Effector CD8-positive, alpha-beta T cell (primary cell): ENCODE results near the gene DPP4.

Experiments
- DNase-seq: peaks from one replicate; lab custom pipeline; 2025; lab: John Stamatoyannopoulos, UW

The DPP4 gene

DNA sequence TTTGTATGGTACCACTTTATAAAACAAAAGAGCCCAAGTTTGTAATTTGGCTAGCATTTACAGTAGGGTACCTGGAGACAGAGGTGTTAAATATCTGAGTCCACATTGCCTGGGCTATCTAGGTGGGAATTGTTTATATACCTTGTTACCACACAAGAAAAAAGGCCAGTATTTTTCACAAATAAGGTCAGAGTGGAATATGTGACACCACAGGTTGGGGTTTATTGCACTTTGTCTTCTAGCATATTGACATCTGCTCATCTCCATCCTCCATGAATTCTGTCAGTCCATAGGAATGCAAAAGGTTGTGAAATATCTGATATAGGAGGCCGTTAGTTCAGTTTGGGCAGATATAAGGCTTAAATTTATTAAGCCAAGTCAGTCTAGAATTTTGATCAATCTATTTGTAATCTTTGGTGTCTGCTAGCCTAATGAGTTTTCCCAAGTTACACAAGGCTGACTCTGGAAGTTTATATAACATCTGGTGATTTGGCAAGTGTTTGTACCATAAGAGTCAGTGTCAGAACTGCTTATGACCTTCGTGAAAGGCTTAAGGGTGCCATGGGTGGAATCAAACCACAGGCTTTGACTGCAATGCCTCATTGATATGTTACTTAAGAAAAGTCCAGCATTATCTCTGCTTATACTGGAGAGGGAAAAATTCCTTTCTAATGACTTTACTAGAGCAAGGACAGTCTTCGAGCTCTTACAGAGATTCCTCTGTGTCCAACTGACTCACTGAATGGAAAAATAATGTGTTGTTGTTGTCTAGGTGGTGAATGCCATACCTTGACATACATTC lies 11.3 kb upstream of the DPP4 start:
- DNase-seq: no peak

DNA sequence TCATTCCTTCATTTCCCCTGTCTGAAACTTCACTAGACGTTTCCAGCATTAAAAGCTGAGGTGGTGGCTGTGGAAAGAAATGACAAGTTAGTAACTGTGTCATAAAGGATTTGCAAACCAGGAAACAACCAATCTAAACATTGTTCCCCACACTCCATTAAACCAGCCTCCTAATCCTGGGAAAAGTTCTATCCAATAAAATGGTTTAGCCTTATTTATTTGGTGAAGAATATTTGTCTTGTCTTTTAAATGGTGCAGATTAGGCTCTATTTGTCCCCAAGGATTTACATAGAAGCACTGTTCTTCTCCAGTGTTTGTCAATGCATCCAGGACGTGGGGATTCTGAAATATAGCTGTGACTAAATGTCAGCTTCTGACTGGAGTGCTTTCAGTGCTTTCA lies 10.5 kb upstream of the DPP4 start:
- no peak for DNase-seq

DNA sequence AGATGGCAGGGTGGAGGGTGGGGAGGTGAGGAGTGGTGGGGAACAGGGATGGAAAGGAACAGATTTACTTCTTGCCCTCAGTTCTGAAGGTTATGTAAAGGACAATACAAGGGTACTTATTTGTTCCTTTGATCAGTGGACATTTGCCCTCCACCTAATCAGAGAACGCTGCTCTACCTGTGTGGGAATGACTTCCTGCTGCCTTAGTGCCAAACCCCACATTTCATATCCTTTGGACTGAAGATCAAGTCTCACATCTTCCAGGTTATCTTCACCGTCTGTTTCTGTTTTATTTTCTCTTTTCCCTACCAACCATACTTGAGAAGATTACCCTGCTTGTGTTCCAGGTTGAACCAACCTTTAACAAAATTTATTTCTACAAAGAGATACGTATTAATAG lies 8.7 kb upstream of the DPP4 start:
- DNase-seq: no peak

DNA sequence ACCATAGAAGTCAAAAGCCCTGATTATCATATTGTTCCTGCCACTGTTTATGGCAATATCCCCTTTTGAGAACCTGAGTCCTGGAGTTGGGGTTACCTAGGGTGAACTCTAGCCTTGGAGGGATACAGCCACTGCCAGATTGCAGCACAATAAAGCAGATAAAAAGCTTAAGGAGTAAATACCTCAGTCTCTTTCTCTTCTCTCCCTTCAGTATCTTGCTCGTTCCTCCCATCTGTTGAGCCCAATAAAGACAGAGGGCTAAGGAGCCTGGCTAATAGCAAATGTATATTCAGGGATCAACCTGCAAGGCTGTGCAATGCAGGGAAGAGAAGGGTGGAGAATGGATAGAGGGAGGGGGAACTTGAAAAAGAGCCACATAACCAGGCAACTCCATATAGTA lies 8.0 kb upstream of the DPP4 start:
- no peak for DNase-seq

DNA sequence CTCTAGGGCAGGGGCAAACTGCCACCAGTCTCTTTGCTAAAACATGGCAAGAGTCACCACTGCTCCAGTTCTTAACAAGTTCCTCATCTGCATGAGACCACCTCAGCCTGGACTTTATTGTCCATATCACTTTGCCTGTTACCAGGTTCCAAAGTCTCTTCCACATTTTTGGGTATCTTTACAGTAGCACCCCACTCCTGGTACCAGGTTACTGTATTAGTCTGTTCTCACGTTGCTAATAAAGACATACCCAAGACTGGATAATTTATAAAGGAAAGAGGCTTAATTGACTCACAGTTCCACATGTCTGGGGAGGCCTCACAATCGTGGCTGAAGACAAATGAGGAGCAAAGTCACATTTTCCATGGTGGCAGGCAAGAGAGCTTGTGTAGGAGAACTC lies 5.5 kb upstream of the DPP4 start:
- DNase-seq: no peak

DNA sequence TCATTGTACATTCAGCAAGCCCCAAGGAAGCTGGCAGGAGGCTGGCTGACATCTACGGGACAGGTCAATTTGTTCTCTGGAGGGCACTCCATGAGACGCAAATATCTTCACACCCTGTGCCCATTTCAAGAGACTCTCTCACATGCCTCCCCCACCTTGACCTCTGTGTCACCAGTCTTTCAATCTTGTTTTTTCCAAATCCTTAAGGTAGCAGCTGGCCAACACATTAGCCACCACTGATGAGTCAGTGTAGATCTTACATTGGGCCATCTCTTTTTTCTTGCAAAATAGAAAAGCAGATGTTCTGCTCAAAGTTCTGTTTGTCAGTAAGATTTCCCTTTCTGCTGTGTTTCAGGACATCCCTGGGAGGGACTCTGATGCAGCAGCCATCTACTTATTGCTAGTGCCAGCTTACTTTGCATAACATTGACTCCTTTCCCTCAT lies 1.7 kb upstream of the DPP4 start:
- no peak for DNase-seq

DNA sequence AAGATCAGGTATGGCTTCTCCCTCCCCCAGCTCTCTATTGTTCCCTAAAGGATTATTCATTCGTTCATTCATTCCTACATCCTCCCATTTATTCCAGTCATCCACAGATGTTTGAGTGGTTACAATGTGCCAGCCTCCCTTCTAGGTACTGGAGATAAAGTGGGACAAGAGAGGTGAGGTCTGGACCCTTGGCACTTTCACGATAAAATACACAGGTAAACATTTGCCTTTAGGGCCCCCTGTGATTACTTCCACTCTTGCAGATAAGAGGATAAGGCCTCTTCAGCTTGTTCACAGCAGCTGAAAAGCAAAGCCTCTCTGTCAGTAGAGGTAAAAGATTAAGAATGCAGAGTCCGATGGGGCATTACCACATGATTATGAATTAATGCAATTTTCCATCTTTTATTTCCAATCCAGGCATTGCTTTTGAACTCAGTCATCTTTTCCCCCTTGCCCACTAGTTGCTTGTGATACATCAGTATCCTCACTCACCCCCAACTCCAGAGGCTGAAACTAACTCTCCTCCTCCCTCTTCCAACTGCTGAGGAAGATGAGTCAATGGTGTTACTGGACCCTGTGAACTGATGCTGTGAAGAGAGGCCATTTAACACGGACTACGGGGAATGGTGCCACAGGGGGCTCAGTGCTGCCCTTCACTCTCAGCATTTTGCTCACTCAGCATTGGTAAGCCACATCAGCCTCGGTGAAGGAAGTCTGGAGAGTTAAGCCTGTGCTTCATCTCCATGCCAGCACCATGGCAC lies 1.1 kb upstream of the DPP4 start:
- DNase-seq: no peak

DNA sequence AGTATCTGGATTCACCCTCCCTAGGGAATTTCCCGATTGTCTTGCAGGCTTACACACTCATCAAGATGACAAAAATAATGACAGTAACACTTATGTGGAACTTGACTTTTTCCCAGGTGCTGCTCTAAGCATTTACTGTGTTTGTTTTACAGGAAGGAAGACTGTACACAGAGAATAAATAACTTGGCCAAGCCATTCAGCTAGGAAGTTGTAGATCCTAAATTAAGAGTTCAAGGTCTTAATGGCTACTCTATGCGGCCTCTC lies 549 bp upstream of the DPP4 start:
- no peak for DNase-seq

DNA sequence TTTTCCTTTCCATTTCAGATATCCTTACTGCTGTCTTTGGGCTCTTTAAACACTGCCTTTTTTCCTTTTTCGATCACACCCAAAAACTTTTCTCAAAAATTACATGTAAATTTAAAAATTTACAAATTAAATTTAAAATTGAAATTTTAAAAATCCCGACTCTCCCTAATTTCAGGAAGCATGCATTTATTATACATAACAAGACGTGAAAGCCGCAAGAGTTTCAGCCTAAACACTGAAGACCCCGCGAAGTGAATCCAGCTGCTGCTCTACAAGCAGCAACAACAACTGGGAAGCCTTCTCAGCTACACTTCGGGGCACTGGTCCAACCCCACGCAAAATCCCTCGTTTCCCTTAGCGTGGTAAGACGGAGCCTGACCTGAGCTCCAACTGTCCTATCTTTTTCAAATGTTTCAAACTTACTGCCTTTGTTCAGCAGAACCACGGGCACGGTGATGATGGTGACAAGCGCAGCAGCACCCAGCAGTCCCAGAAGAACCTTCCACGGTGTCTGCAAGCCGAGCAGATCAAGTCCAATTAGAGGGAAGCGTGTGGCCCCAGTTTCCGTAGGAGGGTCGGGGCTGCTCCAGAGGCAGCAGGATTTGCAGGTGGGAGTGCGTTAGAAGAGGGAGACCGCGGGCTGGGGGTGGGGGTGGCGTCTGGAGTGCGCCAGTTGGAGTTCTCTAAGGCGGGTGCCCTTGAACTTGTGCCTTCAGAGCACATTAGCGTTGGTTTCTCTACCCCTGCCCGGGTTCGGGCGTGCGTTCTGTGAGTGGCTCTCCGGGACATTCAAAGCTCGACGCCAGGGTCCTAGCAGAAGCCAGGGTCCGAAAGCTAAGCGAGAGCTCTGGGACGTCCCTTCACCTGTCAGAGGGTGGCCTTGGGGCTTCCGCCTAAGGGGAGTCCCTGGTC lies 783 bp downstream of the DPP4 start:
- DNase-seq: no peak

DNA sequence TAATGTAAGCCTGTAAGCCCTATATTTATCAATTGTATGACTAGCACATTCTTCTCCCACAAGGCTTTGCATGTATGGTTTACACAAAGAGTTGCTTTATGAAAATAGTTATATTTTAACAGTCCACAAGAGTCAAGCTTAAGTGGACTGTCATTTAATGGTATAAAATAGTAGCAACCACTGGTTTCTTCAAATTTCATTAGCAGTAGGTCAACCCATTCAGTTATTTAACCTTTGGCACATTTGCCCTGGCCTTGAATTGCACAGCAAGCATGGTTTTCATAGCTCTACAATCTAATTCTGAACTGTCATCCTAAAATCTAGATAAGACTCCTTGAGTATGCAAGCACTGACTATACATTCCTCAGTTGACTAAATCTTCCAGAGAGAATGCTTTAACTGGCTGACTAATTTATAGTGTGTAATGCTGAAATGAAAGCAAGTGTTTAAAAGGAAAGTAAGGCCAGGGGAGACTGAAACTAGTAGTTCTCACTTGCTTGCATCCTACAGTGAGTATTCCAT lies 1.8 kb downstream of the DPP4 start:
- DNase-seq: no peak

DNA sequence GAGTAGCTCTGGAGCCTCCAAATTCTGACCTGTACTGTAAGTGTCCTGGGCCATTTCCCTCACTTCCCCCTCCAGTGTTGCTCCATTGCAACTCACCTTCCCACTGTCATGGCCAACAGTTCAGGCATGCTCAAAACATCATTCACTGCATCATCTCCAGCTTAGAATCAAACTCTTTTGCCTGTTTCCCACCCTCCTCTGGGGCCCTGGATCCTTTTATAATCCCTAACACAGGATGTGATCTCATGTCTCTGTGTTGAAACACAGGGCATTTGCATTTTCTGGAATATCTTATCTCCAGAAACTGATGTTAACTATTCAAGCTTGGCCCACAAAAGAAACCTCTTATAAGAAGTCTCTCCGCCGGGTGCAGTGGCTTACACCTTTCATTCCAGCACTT lies 3.0 kb downstream of the DPP4 start:
- no peak for DNase-seq

DNA sequence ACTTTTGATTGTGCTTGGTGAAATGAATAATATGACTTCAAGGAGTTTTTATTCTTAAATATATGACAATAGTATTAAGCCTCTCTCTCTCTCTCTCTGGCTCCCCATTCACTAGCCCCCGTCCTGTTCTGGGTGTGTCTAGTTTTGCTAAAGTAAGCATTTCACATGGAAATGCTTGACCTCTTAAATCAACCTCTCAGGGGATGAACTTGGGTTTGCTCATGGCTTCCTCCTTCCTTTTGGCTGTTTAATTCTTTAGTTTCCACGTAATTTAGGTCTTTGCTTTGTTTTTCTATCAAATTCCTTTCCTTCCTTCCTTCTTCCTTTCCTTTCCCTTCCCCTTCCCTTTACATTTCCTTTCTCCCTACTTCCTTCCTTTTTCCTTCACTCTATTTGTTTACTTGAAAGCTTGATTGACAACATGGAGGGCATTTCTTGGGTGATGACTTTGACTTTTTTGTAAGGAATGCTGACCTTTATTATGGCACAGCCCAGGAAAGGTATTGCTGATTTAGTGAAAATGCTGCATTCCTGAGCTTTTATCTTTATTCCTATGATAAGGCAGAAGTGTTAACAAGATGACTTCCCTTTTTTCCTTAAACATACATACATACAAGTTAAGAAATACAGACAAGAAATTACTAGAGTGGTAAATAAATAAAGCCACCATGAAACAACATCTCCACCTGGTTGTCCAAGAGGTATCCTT lies 3.6 kb downstream of the DPP4 start:
- no peak for DNase-seq

DNA sequence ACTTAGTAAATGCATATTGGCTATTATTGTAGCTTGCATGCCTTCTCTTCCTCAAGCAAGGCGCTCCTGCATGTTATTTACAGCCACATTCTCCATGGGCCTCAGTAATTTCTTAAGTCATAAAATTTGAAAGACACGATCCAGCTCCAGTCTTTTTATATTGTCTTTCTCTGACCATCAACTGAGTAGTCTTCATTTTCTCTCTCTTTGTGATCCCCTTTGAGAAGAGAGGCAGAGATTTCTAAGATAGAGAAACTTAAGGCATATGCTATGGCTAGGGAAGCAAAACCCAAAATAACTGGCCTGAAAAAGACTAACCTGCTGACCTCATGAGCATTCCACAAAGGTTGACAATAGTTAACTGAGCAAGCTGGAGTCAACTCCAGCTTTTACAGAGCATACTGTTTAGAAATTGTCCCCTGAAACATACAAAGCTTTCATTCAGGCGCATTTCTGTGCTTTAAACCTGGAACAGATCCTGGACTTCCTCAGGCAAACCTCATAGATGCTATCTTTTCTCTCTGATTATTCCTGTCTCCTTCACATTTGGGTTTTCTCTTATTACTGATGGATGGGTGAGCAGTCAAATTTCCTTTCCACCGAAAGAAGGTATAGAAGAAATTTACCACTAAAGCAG lies 4.6 kb downstream of the DPP4 start:
- no peak for DNase-seq

DNA sequence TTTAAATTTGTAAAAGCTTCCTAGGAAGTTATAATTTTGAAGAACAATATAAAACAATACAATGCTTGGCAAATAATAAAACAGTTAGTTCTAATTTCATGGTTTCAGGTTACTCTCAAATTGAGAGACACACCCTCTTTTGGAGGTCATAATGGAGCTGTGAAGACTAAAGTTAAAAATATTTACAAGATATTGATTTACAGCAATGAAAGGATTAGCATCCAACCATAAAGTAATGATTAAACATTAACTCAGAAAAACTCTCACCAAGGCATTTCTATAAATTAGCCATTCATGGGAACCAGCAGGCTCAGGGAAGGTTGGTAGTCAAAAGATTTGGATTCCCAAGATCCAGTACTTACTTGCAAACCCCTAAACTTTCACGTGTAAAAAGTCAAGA lies 6.4 kb downstream of the DPP4 start:
- DNase-seq: no peak

DNA sequence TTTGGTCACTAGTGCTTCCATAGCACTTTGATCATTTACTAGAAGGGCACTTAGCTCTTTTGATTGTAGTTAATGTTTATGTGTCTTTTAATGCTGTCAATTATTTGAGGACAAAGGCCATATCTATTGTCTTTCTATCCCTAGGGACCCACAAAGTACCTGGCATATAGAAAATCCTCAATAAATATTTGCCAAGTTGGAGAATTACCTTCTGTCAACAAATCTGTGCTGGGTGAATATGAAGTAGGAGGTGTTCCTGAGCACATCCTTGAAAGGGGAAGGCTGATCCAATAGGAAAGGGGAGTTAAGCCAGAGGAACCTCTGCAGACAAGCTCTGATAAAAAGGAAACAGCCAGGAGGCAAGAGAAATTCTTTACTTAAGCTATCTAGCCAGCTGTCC lies 8.2 kb downstream of the DPP4 start:
- DNase-seq: no peak

DNA sequence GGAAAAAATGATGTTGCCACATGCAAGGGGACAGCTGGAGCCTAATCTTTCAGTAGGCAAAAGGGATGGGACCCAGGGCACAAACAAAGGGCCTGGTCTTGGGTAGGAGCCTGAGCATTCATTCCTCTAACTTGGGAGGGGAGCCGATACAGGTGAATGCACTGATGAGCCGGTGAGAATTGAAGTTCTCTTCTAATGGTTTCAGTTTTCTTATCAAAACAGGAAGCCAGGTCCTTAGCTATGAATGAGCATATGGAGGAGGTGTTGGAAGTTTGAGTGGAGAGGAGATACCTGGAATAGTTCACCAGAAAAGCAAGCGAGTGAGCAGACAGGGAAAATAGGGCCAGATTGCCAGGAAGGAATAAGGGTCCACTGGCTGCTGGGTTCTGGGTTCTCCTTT lies 10.1 kb downstream of the DPP4 start:
- DNase-seq: no peak

DNA sequence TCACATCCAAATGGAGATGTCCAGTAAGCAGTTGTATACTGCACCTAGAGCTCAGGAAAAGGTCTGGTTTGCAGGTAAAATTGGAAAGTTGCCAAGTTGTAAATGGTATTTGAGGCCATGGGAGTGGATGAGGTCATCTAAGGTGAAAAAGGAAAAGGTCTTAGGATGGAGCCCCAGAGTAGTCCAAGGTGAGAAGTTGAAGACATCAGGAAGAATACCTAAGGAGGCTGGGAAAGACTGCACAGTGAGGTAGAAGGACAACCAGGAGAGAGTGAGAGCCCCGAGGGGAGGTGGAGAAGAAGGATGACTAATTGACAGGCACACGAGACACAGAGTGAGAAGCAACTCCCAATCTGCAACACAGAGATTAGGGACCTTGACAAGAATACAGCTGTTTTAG lies 10.7 kb downstream of the DPP4 start:
- no peak for DNase-seq

DNA sequence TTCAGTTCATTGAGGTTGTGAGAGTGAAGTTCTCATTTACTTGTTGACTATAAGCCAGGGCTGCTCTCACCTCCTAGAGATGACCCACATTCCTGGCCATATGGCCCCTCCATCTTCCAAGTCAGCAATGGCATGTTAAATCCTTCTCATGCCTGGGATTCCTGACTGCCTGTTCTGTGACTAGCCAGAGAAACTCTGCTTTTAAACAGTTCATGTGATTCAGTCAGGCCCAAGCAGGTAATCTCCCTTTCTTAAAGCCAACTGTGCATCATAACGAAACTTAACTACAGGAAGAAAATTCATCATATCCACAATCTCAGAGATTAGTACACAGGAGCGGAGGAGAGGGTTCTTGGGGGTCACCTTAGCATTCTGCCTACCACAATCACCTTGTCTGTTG lies 11.5 kb downstream of the DPP4 start:
- DNase-seq: no peak

DNA sequence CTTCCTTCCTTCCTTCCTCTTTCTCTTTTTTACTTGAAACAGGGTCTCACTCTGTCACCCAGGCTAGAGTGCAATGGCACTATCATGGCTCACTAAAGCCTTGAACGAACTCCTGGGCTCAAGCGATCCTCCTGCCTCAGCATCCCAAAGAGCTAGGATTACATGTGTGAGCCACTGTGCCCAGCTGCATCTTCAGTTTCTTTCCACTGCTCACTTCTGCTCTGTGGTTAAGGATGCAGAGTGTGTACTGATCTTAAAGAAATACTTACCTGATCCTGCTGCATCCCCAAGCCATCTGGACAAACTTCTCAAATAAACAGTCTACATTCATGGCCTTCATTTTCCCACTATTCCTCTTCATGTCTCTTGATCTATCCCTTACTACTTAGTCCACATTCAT lies 13.0 kb downstream of the DPP4 start:
- DNase-seq: no peak

DNA sequence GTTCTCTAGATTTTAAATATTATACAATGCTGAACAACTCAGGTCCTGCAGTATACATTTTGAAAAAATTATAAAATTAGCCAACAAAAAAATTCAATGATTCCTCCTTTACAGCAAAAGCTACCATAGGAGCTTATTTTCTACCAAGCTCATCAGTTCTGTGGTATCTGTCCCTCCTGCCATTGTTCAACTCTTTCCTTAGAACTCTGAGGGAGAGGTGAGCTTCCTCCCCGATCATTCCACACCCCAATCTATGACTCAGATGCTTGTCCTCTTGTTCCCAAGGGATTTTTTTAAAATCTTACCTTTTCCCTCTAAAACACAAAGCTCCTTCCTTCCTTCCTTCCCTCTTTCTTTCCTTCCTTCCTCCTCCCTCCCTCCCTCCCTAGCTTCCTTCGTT lies 13.5 kb downstream of the DPP4 start:
- no peak for DNase-seq

DNA sequence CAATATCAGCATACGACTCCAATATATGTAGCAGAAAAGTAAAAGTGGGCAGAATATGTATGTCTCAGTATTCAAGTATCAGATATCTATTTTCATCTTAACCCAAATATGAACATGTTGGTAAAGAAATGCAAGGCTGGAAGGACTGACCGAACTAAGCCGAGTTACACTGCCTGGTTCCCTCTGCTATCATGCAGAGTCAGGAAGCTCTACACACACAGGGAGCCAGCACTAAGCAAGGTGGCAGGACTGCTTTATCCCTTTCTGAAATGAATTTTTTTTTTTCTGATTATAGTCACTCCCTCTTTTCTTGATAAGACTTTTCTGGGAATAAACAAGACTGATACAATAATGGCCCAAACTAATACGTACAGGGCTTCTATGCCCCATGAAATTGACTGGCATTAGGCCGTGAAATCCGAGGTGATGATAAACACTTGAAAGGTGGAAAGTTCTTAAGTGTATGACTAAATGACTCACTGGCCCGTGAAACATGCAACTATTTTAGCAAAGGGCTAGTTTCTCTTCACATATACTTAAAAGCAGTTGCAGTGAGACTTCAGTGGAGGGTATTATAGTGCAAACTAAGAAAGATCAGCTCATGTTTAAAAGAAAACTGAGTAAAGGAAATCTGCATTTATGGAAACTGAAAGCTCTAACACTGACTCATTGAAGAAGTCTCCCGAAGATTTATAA lies 14.9 kb downstream of the DPP4 start:
- no peak for DNase-seq
